Right ventricle myocardium inferior (tissue), 1 donor: Measurements from ENCODE around the gene UQCR11. TPM values are rescaled to one million over a fixed set of nuclear protein-coding genes. Genes with fewer than 3 reads are reported as not detected.

ENCODE experiments used
- ATAC-seq: fragments of 200-7000 bp; cut with Tn5 transposase; one replicate; pipeline ENCODE4 v1.9.1; 2020; ENCODE audit warnings: mild to moderate bottlenecking, moderate library complexity
- DNase-seq: peaks from one replicate; pipeline ENCODE4 v3.0.0; 2021; ENCODE audit errors: missing footprints
- intact Hi-C: fragments of 100-400 bp; cut with DNase I; formaldehyde crosslinking; loops from one replicate; pipeline ENCODE4 v1.11.0; 2022
- total RNA-seq: library from RNA; stranded (reverse); fragmentation: NEBNext Ultra II Directional; extraction: Animal tissue kit (Norgen Biotek cat#: 25700); gene quantifications from one replicate; pipeline ENCODE4 v1.2.1, GENCODE V29; 2021
- donor health status: DM: no; HTN: yes; CAD: no; lungs with severe emphysema.

Gene UQCR11
- total RNA-seq, 1 donor from 2014 or later = 1,146 TPM

GRCh38 chr19:1558552-1558951 is 46.7 kb downstream of the UQCR11 start:
- intact Hi-C loops = no loop called here
- DNase-seq = no peak
- no peak for ATAC-seq

DNA sequence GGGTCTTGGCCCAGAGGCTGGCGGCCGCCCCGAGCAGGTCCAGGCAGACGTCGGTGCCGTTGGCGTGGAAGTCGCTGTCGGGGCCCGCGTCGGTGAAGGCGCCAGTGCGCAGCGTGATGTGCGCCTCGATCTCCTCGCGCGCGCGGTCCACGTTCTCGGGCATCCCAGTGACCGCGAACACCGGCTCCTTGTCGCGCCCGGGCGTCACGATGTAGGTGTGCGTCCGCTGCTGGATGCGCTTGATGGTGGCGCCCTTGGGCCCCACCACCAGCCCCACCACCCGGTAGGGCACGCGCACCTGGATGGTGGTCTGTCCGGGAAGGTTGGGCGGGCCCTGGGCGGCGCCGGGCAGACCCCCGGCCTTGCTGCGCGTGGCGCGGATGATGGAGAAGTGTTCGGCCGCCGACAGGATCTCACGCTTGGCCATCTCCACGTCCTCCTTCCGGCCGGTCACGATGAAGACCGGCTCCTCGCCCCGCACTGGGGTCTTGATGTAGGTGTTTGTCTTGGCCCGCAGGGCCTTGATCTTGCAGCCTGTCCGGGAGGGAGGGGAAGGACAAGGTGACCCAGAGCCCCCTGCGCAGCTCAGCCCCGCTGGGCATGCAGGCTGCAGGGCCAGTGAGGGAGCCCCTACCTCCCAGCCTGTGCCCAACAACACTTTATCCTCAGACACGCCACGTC is 48.7 kb downstream of the UQCR11 start:
- no peak for ATAC-seq
- no peak for DNase-seq
- intact Hi-C loops = no loop called here

DNA sequence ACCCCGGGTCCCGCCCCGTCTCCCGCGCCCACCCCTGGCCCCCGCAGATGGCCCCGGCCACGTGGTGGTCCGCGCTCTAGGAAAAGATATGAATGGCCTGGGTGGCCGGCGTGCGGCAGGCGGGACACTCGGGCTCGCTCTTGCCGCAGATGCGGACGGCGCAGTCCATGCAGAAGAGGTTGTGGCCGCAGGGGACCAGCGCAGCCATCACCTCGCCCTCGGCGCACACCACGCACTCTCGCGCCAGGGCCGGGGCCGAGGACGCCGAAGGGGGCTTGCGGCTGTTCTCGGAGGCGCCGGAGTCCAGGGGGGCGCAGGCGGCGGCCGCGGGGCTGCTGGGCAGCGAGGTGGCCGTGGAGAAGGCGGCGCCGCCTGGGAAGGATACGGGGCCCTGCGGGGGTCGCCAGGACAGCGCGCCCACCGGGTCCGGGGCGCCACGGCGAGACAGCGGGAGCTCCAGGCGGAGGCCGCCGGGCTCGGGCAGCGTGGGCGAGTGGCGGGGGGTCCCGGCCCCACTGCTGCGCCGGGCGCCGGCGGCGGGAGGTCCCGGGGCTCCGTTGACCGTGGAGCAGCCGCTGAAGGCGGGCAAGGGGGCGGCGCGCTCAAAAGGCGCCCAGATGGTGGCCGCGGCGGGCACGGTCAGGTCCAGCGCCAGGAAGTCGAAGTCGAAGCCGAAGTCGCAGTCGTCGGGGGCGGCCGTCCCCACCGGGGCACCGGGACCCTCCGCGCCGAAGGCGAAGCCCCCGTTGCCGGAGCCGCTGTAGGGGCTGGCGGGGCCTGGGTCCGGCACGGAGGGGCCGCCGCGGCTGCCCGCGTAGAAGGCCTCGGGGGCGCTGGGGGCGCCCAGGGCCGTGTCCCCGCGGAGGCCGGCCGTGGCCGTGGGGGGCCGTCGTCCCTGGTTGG is 49.5 kb downstream of the UQCR11 start:
- intact Hi-C loops = no loop called here
- ATAC-seq = no peak
- DNase-seq = no peak

GRCh38 chr19:1554968-1555367 is 50.3 kb downstream of the UQCR11 start:
- ATAC-seq = no peak
- intact Hi-C loops = no loop called here
- DNase-seq = no peak

DNA sequence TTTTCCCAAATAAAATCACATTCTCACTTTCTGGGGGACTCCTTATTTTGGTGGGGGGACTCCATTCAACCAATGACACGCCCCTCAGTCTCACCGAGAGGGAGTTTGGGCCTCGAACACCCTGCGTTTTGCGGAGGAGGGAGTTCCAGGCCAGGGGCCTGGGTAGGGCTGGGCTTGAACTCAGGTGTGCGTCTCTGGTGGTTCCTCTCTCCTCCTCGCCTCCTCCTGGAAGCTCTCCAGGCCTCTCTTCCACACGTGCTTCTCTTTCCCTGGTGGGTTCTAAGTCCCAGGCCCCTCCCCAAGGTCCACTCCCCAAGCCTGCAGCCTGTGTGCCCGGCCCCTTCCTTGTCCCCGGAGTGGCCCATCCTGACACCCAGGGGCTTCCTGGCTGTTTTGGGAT is 51.8 kb downstream of the UQCR11 start:
- DNase-seq = no peak
- no peak for ATAC-seq
- intact Hi-C loops = no loop called here

- intact Hi-C loops = no loop called here
- no peak for ATAC-seq
- no peak for DNase-seq
Measured at GRCh38 chr19:1551068-1552040, 53.9 kb downstream of the UQCR11 start.

DNA sequence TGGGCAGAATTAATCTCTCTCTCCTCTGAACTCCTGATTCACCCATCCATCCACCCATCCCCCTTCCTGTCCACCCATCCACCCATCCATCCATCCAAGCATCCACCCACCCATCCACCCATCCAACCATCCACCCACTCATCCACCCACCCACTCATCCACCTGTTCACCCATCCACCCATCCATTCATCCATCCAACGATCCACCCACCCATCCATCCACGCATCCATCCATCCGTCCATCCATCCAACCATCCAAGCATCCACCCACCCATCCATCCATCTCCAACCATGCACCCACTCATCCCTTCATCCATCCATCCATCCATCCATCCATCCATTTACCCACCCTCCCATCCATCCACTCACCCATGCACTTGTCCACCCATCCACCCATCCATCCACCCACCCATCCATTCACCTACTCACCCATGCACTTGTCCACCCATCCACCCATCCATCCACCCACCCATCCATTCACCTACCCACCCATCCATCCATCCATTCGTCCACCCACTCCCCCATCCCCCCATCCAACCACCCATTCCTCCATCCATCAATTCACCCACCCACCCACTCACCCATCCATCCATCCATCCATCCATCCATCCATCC is 55.8 kb downstream of the UQCR11 start:
- ATAC-seq (no peak), DNase-seq (no peak)
- intact Hi-C loops = no loop called here

Other genes starting within 250 kb of the UQCR11 start
- gene NDUFS7, start 221.6 kb downstream of the UQCR11 start, total RNA-seq = 443 TPM
- 85.8 TPM for gene GAMT, start 203.9 kb downstream of the UQCR11 start, total RNA-seq
- 88.4 TPM for gene DAZAP1, start 197.9 kb downstream of the UQCR11 start, total RNA-seq
- gene RPS15, start 167.1 kb downstream of the UQCR11 start, total RNA-seq = 695 TPM
- gene APC2, start 155.3 kb downstream of the UQCR11 start, total RNA-seq = 0.14 TPM
- gene C19orf25, start 126.2 kb downstream of the UQCR11 start, total RNA-seq = 21.5 TPM
- 0.89 TPM for gene PCSK4, start 115.1 kb downstream of the UQCR11 start, total RNA-seq
- 1.1 TPM for gene REEP6, start 114.3 kb downstream of the UQCR11 start, total RNA-seq
- 22.9 TPM for gene ADAMTSL5, start 92.4 kb downstream of the UQCR11 start, total RNA-seq
- gene PLK5, start 81.4 kb downstream of the UQCR11 start, total RNA-seq = not detected
- 9.6 TPM for gene MEX3D, start 37.1 kb downstream of the UQCR11 start, total RNA-seq
- gene MBD3, start 12.6 kb downstream of the UQCR11 start, total RNA-seq = 64.2 TPM
- 25.3 TPM for gene TCF3, start 47.2 kb upstream of the UQCR11 start, total RNA-seq
- not detected for gene ONECUT3, start 148.0 kb upstream of the UQCR11 start, total RNA-seq
- 0.68 TPM for gene ATP8B3, start 206.8 kb upstream of the UQCR11 start, total RNA-seq
- 17.8 TPM for gene REXO1, start 243.0 kb upstream of the UQCR11 start, total RNA-seq